Liver (tissue), 3 donors: Measurements from ENCODE around the gene KCNK2.

Experiments
- EGR1 ChIP-seq, 2 donors: IDR thresholded peaks; 2 replicates each; pipeline ENCODE4 v1.6.1; 2016 to 2018; ENCODE audit warnings: antibody characterized with exemption in 2 of 2, low read depth in 2 of 2
- HNF4G ChIP-seq: IDR thresholded peaks from 2 replicates; pipeline ENCODE4 v1.6.1; 2016; ENCODE audit warnings: antibody characterized with exemption
- YY1 ChIP-seq: IDR thresholded peaks from 2 replicates; pipeline ENCODE4 v1.6.1; 2016; ENCODE audit warnings: antibody characterized with exemption, mild to moderate bottlenecking
- TF ChIP-seq, protein P1 (sequence below): fragments of 150-350 bp; IDR thresholded peaks from 2 replicates; pipeline ENCODE4 v1.5.1; 2017; ENCODE audit warnings: improper control_type of control experiment, low read depth, low read length; ENCODE audit not compliant: missing input control
- TF ChIP-seq, protein P2 (sequence below): IDR thresholded peaks from 2 replicates; pipeline ENCODE4 v1.6.1; 2016; ENCODE audit warnings: antibody characterized with exemption
- TF ChIP-seq, protein P3 (sequence below): IDR thresholded peaks from 2 replicates; pipeline ENCODE4 v1.6.1; 2016; ENCODE audit warnings: antibody characterized with exemption, mild to moderate bottlenecking
- donor health status: healthy.
- donor health status: healthy.

DNA sequence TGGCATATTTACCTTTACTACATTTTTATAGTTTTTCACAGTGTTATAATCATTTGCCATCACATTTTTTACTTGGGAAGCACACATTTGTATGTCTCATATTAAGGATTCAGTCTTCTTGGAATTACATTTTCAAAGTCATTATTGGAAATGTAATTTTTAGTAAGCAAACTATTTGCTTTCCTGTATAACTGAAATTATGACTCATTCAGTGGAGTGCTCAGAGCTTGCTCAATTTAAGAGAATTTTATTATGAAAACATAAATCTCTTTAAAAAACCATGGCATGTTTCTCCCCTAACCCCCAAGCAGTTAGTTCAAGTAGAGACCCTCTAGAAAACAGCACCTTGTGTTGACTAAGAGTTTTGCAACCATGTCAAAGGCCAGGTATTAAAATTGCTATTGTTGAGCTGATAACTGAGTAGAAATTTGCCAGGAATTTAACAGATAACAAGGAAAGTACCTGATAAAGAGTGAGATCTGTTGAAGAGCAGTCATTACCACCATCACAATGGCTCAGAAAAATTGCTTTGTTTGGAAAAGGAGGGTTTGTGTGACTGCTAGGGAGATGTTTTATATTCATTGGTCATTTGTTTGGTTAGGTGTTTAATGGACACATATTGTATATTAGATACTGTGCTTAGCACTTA, 105.9 kb downstream of the KCNK2 start:
- TF ChIP-seq, protein P1, sequence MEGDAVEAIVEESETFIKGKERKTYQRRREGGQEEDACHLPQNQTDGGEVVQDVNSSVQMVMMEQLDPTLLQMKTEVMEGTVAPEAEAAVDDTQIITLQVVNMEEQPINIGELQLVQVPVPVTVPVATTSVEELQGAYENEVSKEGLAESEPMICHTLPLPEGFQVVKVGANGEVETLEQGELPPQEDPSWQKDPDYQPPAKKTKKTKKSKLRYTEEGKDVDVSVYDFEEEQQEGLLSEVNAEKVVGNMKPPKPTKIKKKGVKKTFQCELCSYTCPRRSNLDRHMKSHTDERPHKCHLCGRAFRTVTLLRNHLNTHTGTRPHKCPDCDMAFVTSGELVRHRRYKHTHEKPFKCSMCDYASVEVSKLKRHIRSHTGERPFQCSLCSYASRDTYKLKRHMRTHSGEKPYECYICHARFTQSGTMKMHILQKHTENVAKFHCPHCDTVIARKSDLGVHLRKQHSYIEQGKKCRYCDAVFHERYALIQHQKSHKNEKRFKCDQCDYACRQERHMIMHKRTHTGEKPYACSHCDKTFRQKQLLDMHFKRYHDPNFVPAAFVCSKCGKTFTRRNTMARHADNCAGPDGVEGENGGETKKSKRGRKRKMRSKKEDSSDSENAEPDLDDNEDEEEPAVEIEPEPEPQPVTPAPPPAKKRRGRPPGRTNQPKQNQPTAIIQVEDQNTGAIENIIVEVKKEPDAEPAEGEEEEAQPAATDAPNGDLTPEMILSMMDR = no peak
- TF ChIP-seq, protein P2, sequence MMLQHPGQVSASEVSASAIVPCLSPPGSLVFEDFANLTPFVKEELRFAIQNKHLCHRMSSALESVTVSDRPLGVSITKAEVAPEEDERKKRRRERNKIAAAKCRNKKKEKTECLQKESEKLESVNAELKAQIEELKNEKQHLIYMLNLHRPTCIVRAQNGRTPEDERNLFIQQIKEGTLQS = no peak
- TF ChIP-seq, protein P3, sequence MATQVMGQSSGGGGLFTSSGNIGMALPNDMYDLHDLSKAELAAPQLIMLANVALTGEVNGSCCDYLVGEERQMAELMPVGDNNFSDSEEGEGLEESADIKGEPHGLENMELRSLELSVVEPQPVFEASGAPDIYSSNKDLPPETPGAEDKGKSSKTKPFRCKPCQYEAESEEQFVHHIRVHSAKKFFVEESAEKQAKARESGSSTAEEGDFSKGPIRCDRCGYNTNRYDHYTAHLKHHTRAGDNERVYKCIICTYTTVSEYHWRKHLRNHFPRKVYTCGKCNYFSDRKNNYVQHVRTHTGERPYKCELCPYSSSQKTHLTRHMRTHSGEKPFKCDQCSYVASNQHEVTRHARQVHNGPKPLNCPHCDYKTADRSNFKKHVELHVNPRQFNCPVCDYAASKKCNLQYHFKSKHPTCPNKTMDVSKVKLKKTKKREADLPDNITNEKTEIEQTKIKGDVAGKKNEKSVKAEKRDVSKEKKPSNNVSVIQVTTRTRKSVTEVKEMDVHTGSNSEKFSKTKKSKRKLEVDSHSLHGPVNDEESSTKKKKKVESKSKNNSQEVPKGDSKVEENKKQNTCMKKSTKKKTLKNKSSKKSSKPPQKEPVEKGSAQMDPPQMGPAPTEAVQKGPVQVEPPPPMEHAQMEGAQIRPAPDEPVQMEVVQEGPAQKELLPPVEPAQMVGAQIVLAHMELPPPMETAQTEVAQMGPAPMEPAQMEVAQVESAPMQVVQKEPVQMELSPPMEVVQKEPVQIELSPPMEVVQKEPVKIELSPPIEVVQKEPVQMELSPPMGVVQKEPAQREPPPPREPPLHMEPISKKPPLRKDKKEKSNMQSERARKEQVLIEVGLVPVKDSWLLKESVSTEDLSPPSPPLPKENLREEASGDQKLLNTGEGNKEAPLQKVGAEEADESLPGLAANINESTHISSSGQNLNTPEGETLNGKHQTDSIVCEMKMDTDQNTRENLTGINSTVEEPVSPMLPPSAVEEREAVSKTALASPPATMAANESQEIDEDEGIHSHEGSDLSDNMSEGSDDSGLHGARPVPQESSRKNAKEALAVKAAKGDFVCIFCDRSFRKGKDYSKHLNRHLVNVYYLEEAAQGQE = no peak
- TF ChIP-seq EGR1 (IDR thresholded peaks at IDR 0.05; ENCODE audit: low read depth in 2 of 2) (no peak), YY1 (no peak), HNF4G (no peak)
